IPS-18c (cell line): ENCODE measurements around the gene EME1.
"Not testable (repeated sequence)": the region's sequence is repeated elsewhere in the genome, so short reads cannot be mapped to it uniquely, and the experiment has no call there.

Experiments
- H3K4me3 ChIP-seq: 2 replicates; pipeline ENCODE4 v1.7.0; 2013; ENCODE audit warnings: low read depth, mild to moderate bottlenecking, low read length, moderate library complexity; ENCODE audit not compliant: insufficient read depth
- H3K9me3 ChIP-seq: one replicate; pipeline ENCODE4 v1.6.1; 2013; ENCODE audit warnings: mild to moderate bottlenecking, low read length, moderate library complexity; ENCODE audit not compliant: control insufficient read depth, insufficient read depth

EME1 gene, protein sequence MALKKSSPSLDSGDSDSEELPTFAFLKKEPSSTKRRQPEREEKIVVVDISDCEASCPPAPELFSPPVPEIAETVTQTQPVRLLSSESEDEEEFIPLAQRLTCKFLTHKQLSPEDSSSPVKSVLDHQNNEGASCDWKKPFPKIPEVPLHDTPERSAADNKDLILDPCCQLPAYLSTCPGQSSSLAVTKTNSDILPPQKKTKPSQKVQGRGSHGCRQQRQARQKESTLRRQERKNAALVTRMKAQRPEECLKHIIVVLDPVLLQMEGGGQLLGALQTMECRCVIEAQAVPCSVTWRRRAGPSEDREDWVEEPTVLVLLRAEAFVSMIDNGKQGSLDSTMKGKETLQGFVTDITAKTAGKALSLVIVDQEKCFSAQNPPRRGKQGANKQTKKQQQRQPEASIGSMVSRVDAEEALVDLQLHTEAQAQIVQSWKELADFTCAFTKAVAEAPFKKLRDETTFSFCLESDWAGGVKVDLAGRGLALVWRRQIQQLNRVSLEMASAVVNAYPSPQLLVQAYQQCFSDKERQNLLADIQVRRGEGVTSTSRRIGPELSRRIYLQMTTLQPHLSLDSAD

DNA sequence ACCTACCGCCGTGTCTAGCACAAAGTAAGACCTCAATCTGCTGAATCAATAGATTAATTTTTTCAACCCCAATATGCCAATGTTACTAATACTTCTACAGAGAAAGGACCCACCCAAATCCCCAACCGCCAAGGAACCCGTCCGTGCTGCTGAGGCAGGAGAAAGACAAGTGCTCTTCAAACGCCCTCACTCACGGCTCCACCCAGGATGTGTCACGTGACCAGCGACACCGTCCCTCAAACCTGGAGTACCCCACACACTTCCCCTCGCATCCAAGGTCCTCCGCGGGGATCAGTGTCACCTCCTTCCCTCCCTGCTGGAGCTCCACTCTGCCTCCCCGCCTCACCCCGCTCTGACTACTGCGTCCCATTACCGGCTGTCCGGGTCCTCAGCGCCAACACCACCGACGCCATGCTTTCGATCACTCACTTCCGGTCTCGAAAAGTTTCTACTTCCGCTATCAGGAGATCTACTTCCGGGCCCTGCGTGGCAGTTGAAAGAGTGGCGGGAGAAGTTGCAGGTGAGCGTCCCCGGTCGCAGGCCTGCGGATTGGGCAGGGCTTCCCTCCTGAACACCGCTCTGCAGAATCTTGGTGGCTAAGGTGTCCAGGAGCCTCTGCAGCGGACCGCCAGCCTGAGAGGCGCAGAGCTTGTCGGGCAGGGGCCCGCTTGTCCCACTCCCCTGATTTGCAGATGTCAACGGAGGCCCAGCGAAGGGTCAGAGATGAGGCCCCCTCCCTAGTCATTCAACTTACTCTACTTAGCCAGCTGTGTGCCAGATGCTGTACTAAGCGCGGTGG lies at the start of gene EME1, which contains the start of gene MRPL27:
TSS of gene EME1 (plus strand) at position 472 of the 799 bp plus-strand sequence. CDS start 1,980 bp downstream, outside the sequence.
TSS of gene MRPL27 (minus strand) at position 427 of the 799 bp plus-strand sequence. CDS start at position 413, 14 bp downstream.
- H3K4me3 ChIP-seq = peak within 1 kb of the TSS; percentile 96
- no peaks in the 10 kb centered on the region for H3K9me3 ChIP-seq

DNA sequence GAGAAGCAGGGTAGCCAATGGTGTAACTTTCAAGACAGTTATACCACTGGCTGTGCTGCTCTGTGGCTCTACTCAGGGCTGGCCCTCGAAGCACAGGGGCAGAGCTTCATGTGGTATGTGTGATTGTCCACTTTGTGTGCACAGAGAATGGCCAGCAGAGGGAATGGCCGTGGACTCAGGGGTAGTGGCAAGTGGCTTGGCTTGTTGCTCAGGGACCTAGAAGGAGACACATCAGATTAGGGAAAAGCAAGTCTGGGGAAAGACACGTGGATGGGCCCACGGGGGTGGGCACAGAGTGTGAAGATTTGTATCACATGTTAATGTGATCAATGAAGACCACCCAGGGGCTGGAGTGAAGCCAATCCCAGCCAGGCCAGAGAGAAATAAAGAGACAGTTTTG lies 47.1 kb upstream of the EME1 start:
- H3K4me3 ChIP-seq = no peak overlapping the region
- H3K9me3 ChIP-seq = no peaks in the 10 kb centered on the region

DNA sequence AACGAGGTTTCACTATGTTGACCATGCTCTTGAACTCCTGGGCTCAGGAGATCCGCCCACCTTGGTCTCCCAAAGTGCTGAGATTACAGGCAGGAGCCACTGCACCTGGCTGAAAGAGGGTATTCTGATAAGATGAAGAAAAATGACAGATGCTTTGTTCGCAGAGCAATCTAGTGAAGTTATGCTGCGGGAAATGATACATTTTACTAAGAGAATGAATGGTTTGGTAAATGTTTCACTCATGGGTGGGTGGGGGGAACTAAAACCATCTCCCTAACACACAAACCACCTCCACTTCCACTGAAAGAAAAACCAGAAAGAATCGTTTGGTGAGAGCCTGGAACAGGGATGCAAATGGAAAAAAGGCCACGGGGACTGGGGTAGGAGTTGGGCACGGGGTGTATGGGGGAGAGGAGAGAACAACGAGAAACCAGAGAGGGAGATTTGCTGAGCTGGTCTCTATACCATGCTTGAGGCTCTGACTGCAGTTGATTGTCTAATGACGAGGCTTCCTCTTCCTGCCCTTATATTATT lies 46.1 kb upstream of the EME1 start:
- Histone ChIP-seq H3K4me3 (no peak overlapping the region), H3K9me3 (no peaks in the 10 kb centered on the region)

DNA sequence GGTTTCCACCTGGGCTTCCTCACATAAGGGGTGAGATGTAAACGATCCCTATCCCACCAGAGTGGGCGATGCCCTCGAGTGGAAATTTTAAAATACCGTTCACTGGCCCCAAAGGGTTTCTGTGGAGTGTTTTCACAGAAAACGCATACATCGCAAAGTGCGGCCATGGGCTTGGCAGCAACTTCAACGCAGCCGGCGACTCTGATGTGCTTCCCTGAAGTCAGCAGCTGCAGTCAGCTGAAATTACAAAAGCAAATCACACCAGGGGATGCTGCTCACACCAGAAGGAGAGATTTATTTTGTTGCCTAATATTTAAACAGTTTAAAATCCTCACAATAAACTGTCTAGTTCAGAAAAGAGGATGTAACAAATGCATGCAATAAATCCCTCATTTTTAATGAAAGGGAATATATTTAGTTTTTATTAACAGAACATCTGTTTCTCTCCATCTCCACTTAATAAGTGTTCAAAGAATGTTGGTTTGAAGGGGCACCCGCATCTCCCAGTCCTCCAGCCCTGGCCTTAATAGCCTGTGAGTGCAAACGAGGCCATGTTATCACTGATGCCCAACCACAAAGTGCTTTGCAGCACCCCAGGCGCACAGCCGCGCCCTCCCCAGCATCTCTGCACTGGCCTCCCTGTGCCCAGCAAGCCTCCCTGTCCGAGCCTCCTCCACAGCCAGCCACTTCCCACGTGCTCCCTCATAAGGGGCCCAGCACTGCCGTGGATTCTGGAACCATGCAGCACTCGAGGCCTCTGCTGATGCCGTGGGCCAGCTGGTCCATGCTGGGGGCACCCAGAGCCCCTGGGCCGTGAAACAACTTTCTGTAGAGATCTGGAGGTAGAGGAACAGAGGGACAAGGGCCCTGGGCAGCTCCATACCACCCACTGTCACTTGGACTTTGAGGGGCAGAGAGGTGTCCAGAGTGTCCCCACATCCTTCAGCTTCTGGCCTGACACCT lies 44.4 kb upstream of the EME1 start:
- H3K4me3 ChIP-seq = no peak overlapping the region
- no peaks in the 10 kb centered on the region for H3K9me3 ChIP-seq

DNA sequence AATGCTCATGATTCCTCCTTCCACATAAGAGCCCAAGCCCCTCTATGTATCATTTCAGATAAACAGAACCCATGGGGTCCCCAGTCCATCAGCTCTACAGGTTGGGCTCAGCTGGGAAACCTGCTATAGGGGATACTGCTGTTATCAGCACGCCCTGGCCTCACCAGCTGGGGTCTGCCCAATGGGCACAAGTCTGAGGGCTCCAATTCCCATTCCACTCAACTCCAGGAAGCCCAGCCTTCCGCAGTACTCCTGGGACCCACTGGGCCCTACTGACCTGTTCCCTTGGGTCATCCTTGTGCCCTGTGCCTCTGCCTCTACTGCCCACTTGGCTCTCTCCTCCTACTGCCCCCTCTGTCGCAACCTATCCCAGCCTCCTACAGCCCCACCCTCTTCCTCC lies 43.3 kb upstream of the EME1 start:
- H3K4me3 ChIP-seq = no peak overlapping the region
- no peaks in the 10 kb centered on the region for H3K9me3 ChIP-seq

GRCh38 chr17:50330151-50330775 lies 42.8 kb upstream of the EME1 start:
- no peaks in the 10 kb centered on the region for H3K9me3 ChIP-seq
- H3K4me3 ChIP-seq = no peak overlapping the region

DNA sequence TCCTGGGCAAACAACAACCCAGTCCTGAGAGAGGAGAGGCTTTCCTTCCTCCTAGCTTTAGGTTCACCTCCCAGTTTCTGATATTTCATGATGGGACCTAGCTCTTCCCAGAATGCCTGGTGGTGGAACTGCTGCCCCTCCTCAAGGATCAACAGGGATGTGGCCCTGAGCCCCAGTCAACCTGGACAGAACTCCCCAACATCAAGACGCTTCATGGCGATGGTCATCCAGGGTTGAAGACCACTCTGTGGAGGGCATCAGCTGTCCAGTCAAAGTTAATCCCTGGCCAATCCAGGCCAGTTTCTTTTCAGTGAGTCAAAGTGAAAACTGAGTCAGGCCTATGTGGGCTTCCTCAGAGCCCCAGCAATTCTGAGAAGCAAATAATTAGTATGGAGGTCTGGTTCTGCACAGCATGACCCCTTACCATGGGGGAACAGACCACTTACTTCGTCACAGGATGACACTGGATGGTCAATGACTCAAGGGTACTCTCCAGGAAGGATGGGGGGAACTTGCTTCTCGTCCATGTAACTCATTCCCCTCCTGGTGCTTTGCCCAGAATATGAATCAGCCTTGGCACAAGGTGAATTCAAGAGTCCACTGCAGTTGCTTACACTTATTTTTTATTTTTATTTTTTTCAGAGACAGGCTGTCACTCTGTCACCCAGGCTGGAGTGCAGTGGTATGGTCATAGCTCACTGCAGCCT lies 41.8 kb upstream of the EME1 start:
- no peaks in the 10 kb centered on the region for H3K9me3 ChIP-seq

GRCh38 chr17:50332196-50332595 lies 40.8 kb upstream of the EME1 start:
- no peak overlapping the region for H3K4me3 ChIP-seq

More for the DNA sequence above, 41.8 kb upstream of the EME1 start:
- H3K4me3 ChIP-seq = no peak overlapping the region

DNA sequence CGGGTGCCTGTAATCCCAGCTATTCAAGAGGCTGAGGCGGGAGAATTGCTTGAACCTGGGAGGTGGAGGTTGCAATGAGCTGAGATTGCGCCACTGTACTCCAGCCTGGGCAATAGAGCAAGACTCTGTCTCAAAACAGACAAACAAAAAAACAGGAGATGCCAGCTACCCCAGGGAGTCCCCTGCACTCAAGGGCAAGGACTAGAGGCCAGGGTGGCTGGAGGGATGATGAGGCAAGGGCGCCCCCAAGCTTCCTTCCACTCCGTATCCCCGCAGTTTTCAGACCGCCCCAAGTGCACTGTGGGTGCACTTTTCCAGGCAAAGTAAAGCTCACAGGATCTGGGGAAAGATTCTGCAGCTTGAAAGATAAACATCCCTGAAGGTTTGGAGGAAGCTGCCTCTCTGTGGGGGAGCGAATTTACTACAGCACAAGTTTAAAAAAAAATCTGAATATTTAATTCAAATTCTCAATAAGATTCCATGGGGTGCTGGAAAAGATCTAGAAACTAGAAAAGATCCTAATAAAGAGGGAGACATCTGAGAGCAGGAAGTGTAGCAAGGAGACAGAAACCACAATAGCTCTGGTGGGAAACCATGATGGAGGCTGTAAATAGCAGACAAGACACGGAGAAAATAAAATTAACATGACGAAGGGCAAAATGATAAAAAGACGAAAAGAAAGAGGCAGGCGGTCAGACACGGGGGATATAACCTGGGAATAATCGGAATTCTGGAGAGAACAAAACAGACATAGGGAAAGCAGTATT lies 39.6 kb upstream of the EME1 start:
- H3K4me3 ChIP-seq, H3K9me3 ChIP-seq: not testable (repeated sequence)

More at GRCh38 chr17:50332196-50332595, 40.8 kb upstream of the EME1 start:
- no peaks in the 10 kb centered on the region for H3K9me3 ChIP-seq

DNA sequence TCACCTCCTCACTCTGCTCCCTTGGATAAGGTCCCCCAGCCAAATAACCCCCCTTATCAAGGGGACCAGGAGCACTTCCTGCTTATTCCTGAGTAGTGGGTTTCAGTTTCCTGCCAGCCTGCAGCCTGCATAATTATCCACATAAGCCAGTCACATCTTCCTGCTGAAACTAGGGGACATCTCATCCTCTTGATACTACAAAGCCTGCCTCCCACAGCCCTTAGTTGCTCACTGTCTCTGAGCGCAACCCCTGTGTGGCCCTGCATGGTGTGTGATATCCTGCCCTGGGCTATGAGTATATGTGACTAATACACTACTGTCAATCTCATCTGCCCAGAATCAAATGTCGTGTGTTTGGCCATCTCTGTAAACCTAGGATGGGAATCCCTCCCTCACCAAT lies 35.1 kb upstream of the EME1 start:
- Histone ChIP-seq H3K9me3 (no peaks in the 10 kb centered on the region), H3K4me3 (no peak overlapping the region)

DNA sequence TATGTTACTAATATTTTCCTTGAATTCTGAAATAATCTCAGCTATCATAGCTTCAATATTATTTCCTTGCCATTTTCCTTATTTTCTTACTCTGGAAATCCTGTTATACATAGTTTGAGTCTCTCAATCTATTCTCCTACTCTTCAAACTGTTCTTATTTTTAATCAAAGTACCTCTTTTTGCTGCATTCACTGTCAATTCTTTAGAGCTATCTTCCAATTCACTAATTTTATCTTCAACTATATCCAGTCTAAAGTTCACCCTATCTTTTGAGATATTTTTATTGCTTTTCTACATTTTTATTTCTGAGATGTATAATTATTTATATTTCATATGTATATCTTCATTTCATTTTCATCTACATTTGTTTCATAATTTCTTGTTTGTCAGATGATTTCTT lies 34.4 kb upstream of the EME1 start:
- H3K9me3 ChIP-seq = no peaks in the 10 kb centered on the region
- no peak overlapping the region for H3K4me3 ChIP-seq

DNA sequence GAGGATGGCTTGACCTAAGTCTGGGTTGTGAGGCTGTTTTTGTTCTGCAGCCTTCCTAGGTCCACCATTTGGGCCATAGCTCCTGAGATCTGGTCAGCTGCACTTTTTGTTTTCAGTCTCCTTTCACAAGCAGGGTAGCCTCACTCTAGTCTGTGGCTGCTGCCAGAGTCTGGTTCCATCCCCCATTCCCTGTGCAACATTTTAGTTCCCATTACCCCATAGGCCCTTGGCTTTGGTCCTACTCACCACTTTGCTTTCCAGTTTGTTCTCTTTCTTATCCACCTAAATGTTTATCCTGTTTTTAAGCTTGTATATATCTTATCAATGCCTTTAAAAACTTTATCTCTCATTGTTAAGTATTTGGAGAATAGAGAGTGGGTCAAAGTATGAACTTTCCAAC lies 33.6 kb upstream of the EME1 start:
- Histone ChIP-seq H3K4me3 (no peak overlapping the region), H3K9me3 (no peaks in the 10 kb centered on the region)

DNA sequence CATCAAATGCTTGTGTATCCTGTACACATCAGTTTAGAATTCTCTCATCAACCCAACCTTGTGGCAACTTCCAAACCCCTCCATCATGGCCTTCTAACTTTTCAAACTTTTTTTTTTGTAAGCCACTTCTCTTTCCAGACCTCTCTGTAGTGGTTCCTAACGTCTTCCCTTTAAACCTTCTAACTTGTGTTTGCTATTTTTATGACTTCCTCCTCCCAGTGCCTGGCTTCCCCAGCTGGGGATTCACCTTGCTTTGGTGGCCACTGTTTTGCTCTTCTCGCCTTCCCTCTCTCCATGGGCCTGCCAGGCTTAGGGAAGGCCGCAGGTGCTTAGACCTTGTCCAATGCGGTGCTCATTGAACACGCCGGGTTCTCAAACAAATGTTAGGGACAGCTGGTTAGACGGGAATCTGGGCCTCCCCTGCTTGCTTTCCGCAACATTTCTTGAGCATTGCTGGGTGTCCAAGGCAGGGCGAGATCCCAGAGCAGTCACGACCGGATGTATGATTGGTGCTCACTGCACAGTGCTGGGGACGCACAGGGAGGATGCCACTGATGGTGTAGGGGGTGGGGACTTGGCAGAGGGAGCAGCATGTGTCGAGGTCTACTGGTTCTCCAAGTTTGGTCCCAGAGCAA lies 28.2 kb upstream of the EME1 start:
- H3K9me3 ChIP-seq = no peaks in the 10 kb centered on the region
- H3K4me3 ChIP-seq = no peak overlapping the region

DNA sequence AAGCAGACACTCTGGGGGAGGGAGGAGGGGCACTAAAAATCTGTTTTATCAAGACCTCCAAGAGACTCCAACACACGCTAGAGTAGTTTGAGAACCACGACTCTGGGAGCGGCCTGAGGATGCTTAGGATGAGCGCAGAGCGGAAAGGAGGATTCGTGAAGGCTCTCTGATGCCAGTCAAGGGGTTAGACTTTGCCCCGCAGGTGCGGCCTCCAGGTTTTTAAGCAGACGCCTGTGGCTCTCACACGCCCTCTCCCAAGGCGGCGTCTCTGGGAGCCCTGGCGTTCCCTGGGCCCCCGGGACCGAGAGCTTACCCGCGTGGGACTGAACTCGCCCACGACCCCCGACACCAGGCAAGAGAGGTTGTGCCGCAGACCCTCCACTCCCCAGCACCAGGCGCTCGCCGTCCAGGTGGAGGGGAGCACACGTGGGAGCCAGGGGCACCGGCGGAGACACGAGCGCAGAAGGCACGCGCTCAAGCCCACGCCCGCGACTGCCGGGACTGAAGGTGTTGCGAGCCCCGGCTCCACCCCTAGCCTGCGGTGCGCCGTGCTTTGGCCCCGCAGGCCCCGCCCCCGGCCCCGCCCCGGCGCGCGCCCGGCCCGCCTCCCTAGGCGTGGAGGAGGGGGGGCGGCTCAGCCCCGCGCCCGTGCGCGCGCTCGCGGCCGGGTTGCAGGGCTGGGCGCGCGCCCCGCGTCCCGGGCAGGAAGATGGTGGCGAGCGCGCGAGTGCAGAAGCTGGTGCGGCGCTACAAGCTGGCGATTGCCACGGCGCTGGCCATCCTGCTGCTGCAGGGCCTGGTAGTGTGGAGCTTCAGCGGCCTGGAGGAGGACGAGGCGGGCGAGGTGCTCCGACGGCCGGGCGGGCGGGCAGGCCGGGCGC lies 27.4 kb upstream of the EME1 start, which contains the start of gene XYLT2:
TSS of gene XYLT2 (plus strand) at position 695 of the 881 bp plus-strand sequence. CDS start at position 710, 15 bp downstream.
- peak within 1 kb of the TSS; percentile 90 for H3K4me3 ChIP-seq
- no peaks in the 10 kb centered on the region for H3K9me3 ChIP-seq
